Stimulated activated naive CD8-positive, alpha-beta T cell treated with anti-CD3 and anti-CD28 coated beads, Interleukin-15, amount 100 ng/mL, for 72 hours (primary cell): Measurements from ENCODE around the gene PAPSS2.
"Not testable (repeated sequence)": the region's sequence is repeated elsewhere in the genome, so short reads cannot be mapped to it uniquely, and the experiment has no call there.

Experiments used
- ATAC-seq: fragments of 150-1000 bp; cut with Tn5 transposase; 2 replicates; pipeline ENCODE4 v1.10.0; 2021; ENCODE audit warnings: mild to moderate bottlenecking, moderate library complexity
- DNase-seq, 2 donors: peaks; one replicate each; pipeline ENCODE4 v3.0.0; 2021 to 2022
- H3K27ac Mint-ChIP-seq, 2 donors: one replicate each; pipeline ENCODE4 v1.8.0; 2022; ENCODE audit warnings: mild to moderate bottlenecking in 2 of 2, mixed read lengths in 2 of 2, moderate library complexity in 2 of 2
- H3K27me3 Mint-ChIP-seq: one replicate; pipeline ENCODE4 v1.8.0; 2022; ENCODE audit warnings: mixed read lengths
- H3K4me1 Mint-ChIP-seq: one replicate; pipeline ENCODE4 v1.8.0; 2022; ENCODE audit warnings: mild to moderate bottlenecking, mixed read lengths
- H3K4me3 Mint-ChIP-seq, 2 donors: one replicate each; pipeline ENCODE4 v1.8.0; 2022; ENCODE audit warnings: mild to moderate bottlenecking in 2 of 2, mixed read lengths in 2 of 2, moderate library complexity in 1 of 2
- H3K9me3 Mint-ChIP-seq, 2 donors: one replicate each; pipeline ENCODE4 v1.8.0; 2022; ENCODE audit warnings: mixed read lengths in 2 of 2

Gene PAPSS2

GRCh38 chr10:87734987-87735827, 75.5 kb downstream of the PAPSS2 start:
- no peaks in the 10 kb centered on the region for H3K9me3 Mint-ChIP-seq

GRCh38 chr10:87738253-87738652, 78.6 kb downstream of the PAPSS2 start:
- not testable (repeated sequence) for DNase-seq, ATAC-seq, H3K9me3 Mint-ChIP-seq, H3K27ac Mint-ChIP-seq, H3K4me1 Mint-ChIP-seq, H3K4me3 Mint-ChIP-seq
- H3K27me3 Mint-ChIP-seq, result peaks cover 35% of the 10 kb centered on the region

More at GRCh38 chr10:87734987-87735827, 75.5 kb downstream of the PAPSS2 start:
- ATAC-seq (peak; percentile 72), DNase-seq (peak in 1 of 2 donors; percentile 7)
- Mint-ChIP-seq H3K4me3 (no peak overlapping the region), H3K27me3 (peaks cover 35% of the 10 kb centered on the region), H3K4me1 (no peaks in the 10 kb centered on the region), H3K27ac (no peak overlapping the region)

GRCh38 chr10:87739703-87740102, 80.0 kb downstream of the PAPSS2 start:
- Mint-ChIP-seq H3K4me1 (no peaks in the 10 kb centered on the region), H3K27ac (no peak overlapping the region), H3K4me3 (no peak overlapping the region), H3K9me3 (no peaks in the 10 kb centered on the region), H3K27me3 (peaks cover 23% of the 10 kb centered on the region)
- no peak for DNase-seq
- ATAC-seq, result no peak

- DNase-seq (no peak), ATAC-seq (no peak)
- no peaks in the 10 kb centered on the region for H3K4me1 Mint-ChIP-seq
- H3K4me3 Mint-ChIP-seq, result no peak overlapping the region
- H3K27me3 Mint-ChIP-seq, result peaks cover 18% of the 10 kb centered on the region
- H3K9me3 Mint-ChIP-seq, result no peaks in the 10 kb centered on the region
- H3K27ac Mint-ChIP-seq, result no peak overlapping the region
Observed at GRCh38 chr10:87740254-87740655, 80.6 kb downstream of the PAPSS2 start.

- not testable (repeated sequence) for H3K9me3 Mint-ChIP-seq, DNase-seq, H3K4me3 Mint-ChIP-seq, H3K27ac Mint-ChIP-seq, H3K4me1 Mint-ChIP-seq, ATAC-seq, H3K27me3 Mint-ChIP-seq
Observed at GRCh38 chr10:87742992-87743610, 83.4 kb downstream of the PAPSS2 start.

GRCh38 chr10:87744606-87745005, 84.9 kb downstream of the PAPSS2 start:
- no peaks in the 10 kb centered on the region for H3K9me3 Mint-ChIP-seq
- H3K4me3 Mint-ChIP-seq, result no peak overlapping the region
- no peaks in the 10 kb centered on the region for H3K4me1 Mint-ChIP-seq
- DNase-seq (no peak), ATAC-seq (no peak)
- no peak overlapping the region for H3K27ac Mint-ChIP-seq
- H3K27me3 Mint-ChIP-seq, result no peaks in the 10 kb centered on the region

- H3K27me3 Mint-ChIP-seq, result no peaks in the 10 kb centered on the region
- no peak for ATAC-seq
- H3K27ac Mint-ChIP-seq, result no peak overlapping the region
- H3K4me3 Mint-ChIP-seq, result no peak overlapping the region
- peaks cover 12% of the 10 kb centered on the region for H3K4me1 Mint-ChIP-seq
- DNase-seq, result no peak
- no peaks in the 10 kb centered on the region for H3K9me3 Mint-ChIP-seq
Observed at GRCh38 chr10:87746911-87747310, 87.2 kb downstream of the PAPSS2 start.

- not testable (repeated sequence) for DNase-seq, H3K9me3 Mint-ChIP-seq, H3K27ac Mint-ChIP-seq, ATAC-seq, H3K27me3 Mint-ChIP-seq, H3K4me3 Mint-ChIP-seq
- H3K4me1 Mint-ChIP-seq, result peaks cover 19% of the 10 kb centered on the region
Observed at GRCh38 chr10:87748244-87748643, 88.6 kb downstream of the PAPSS2 start.

GRCh38 chr10:87750001-87750671, 90.5 kb downstream of the PAPSS2 start:
- Mint-ChIP-seq H3K27me3 (no peaks in the 10 kb centered on the region), H3K9me3 (no peaks in the 10 kb centered on the region), H3K4me1 (peaks cover 29% of the 10 kb centered on the region), H3K27ac (no peak overlapping the region), H3K4me3 (no peak overlapping the region)
- DNase-seq (no peak), ATAC-seq (peak; percentile 35)

GRCh38 chr10:87750817-87751216, 91.1 kb downstream of the PAPSS2 start:
- Mint-ChIP-seq H3K4me3 (no peak overlapping the region), H3K9me3 (no peaks in the 10 kb centered on the region), H3K4me1 (peaks cover 29% of the 10 kb centered on the region), H3K27me3 (no peaks in the 10 kb centered on the region), H3K27ac (no peak overlapping the region)
- no peak for DNase-seq
- peak; percentile 48 for ATAC-seq

- H3K27ac Mint-ChIP-seq, result no peak overlapping the region
- ATAC-seq, result no peak
- no peak overlapping the region for H3K4me3 Mint-ChIP-seq
- peaks cover 29% of the 10 kb centered on the region for H3K4me1 Mint-ChIP-seq
- no peaks in the 10 kb centered on the region for H3K9me3 Mint-ChIP-seq
- DNase-seq, result no peak
- H3K27me3 Mint-ChIP-seq, result no peaks in the 10 kb centered on the region
Observed at GRCh38 chr10:87751274-87751673, 91.6 kb downstream of the PAPSS2 start.

- Mint-ChIP-seq H3K4me3 (no peak overlapping the region), H3K9me3 (no peaks in the 10 kb centered on the region), H3K4me1 (peaks cover 29% of the 10 kb centered on the region), H3K27me3 (no peaks in the 10 kb centered on the region), H3K27ac (no peak overlapping the region)
- no peak for DNase-seq
- ATAC-seq, result no peak
Observed at GRCh38 chr10:87752566-87752965, 92.9 kb downstream of the PAPSS2 start.

- Mint-ChIP-seq H3K4me3 (no peak overlapping the region), H3K27ac (no peak overlapping the region), H3K9me3 (no peaks in the 10 kb centered on the region), H3K27me3 (no peaks in the 10 kb centered on the region), H3K4me1 (peaks cover 29% of the 10 kb centered on the region)
- ATAC-seq (peak; percentile 60), DNase-seq (no peak)
Observed at GRCh38 chr10:87753995-87754866, 94.6 kb downstream of the PAPSS2 start.

- Mint-ChIP-seq H3K4me1 (peaks cover 38% of the 10 kb centered on the region), H3K27me3 (no peaks in the 10 kb centered on the region), H3K4me3 (no peak overlapping the region), H3K9me3 (no peaks in the 10 kb centered on the region), H3K27ac (no peak overlapping the region)
- ATAC-seq (no peak), DNase-seq (no peak)
Observed at GRCh38 chr10:87757685-87758084, 98.0 kb downstream of the PAPSS2 start.

GRCh38 chr10:87759551-87759950, 99.9 kb downstream of the PAPSS2 start:
- Mint-ChIP-seq H3K9me3 (no peaks in the 10 kb centered on the region), H3K4me1 (peaks cover 25% of the 10 kb centered on the region), H3K27ac (peak overlapping the region in 1 of 2 donors; percentile 82), H3K4me3 (no peak overlapping the region), H3K27me3 (no peaks in the 10 kb centered on the region)
- no peak for ATAC-seq
- no peak for DNase-seq
